ENCODE results near the gene CADPS2.

The CADPS2 gene

DNA sequence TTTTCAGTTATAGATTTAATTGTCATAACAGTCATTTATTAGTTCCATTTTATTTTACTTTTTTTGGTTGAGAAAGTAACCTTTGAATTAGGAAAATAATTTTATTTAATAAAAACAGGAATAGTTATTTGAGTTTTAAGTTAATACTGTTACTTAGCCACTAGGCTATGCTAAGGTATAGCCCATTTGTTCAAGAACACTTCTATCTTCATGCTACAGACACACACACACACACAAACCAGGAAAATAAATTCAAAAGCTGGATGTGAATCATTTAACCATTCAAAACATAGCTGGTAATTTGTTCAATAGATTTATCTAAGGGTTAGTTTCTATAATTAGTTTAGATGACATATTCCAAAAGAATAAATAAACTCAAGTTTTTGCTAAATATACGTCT, 335.7 kb downstream of the CADPS2 start:
- no peak for ATAC-seq (ENCODE audit: low read depth)
- Histone ChIP-seq H3K36me3 (ENCODE audit: low read depth) (no peaks in the 10 kb centered on the region), H3K4me3 (ENCODE audit: severe bottlenecking) (no peak overlapping the region), H3K4me1 (ENCODE audit: insufficient read depth, poor library complexity, severe bottlenecking) (no peaks in the 10 kb centered on the region), H3K9me3 (ENCODE audit: severe bottlenecking) (no peaks in the 10 kb centered on the region), H3K27me3 (ENCODE audit: insufficient read depth, poor library complexity, severe bottlenecking) (no peaks in the 10 kb centered on the region), H3K27ac (ENCODE audit: poor library complexity, severe bottlenecking) (no peak overlapping the region)
- DNase-seq (ENCODE audit: low spot score) = no peak
- TF ChIP-seq, protein P1, sequence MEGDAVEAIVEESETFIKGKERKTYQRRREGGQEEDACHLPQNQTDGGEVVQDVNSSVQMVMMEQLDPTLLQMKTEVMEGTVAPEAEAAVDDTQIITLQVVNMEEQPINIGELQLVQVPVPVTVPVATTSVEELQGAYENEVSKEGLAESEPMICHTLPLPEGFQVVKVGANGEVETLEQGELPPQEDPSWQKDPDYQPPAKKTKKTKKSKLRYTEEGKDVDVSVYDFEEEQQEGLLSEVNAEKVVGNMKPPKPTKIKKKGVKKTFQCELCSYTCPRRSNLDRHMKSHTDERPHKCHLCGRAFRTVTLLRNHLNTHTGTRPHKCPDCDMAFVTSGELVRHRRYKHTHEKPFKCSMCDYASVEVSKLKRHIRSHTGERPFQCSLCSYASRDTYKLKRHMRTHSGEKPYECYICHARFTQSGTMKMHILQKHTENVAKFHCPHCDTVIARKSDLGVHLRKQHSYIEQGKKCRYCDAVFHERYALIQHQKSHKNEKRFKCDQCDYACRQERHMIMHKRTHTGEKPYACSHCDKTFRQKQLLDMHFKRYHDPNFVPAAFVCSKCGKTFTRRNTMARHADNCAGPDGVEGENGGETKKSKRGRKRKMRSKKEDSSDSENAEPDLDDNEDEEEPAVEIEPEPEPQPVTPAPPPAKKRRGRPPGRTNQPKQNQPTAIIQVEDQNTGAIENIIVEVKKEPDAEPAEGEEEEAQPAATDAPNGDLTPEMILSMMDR (IDR thresholded peaks at IDR 0.05; ENCODE audit: poor library complexity, severe bottlenecking) = peak; percentile 15

GRCh38 chr7:122549578-122549977, 336.7 kb downstream of the CADPS2 start:
- ATAC-seq (ENCODE audit: low read depth) (no peak), DNase-seq (ENCODE audit: low spot score) (no peak)
- Histone ChIP-seq H3K9me3 (ENCODE audit: severe bottlenecking) (no peaks in the 10 kb centered on the region), H3K4me1 (ENCODE audit: insufficient read depth, poor library complexity, severe bottlenecking) (no peaks in the 10 kb centered on the region), H3K27me3 (ENCODE audit: insufficient read depth, poor library complexity, severe bottlenecking) (no peaks in the 10 kb centered on the region), H3K36me3 (ENCODE audit: low read depth) (no peaks in the 10 kb centered on the region), H3K27ac (ENCODE audit: poor library complexity, severe bottlenecking) (no peak overlapping the region), H3K4me3 (ENCODE audit: severe bottlenecking) (no peak overlapping the region)
- TF ChIP-seq, protein P1 (IDR thresholded peaks at IDR 0.05; ENCODE audit: poor library complexity, severe bottlenecking) = no peak

DNA sequence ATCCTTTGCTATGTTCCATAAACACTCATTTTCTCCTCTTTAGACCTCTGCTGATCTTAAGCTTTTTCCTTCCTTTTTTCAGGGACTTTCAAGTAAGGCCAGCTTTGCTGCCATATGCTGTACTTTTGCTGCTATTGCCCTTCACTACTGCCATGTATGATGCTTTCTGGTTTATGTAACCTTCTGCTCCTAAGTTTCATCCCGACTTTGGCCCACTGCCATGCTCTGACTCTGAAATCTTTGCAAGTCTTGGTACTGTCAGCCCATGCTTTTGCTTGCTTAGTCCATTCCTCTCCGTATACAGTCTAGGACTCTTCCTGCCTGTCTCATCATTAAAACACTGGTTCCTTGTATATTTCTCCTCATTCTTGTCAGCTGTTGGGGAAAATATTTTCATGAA, 339.8 kb downstream of the CADPS2 start:
- no peak overlapping the region for H3K27ac ChIP-seq (ENCODE audit: poor library complexity, severe bottlenecking)
- TF ChIP-seq, protein P1 (IDR thresholded peaks at IDR 0.05; ENCODE audit: poor library complexity, severe bottlenecking) = no peak
- ATAC-seq (ENCODE audit: low read depth) (no peak), DNase-seq (ENCODE audit: low spot score) (no peak)
- no peak overlapping the region for H3K4me3 ChIP-seq (ENCODE audit: severe bottlenecking)
- no peaks in the 10 kb centered on the region for H3K9me3 ChIP-seq (ENCODE audit: severe bottlenecking)
- H3K27me3 ChIP-seq (ENCODE audit: insufficient read depth, poor library complexity, severe bottlenecking) = no peaks in the 10 kb centered on the region
- no peaks in the 10 kb centered on the region for H3K4me1 ChIP-seq (ENCODE audit: insufficient read depth, poor library complexity, severe bottlenecking)
- no peaks in the 10 kb centered on the region for H3K36me3 ChIP-seq (ENCODE audit: low read depth)

- H3K36me3 ChIP-seq (ENCODE audit: low read depth) = no peaks in the 10 kb centered on the region
- no peak for DNase-seq (ENCODE audit: low spot score)
- TF ChIP-seq, protein P1 (IDR thresholded peaks at IDR 0.05; ENCODE audit: poor library complexity, severe bottlenecking) = no peak
- ATAC-seq (ENCODE audit: low read depth) = no peak
- no peak overlapping the region for H3K27ac ChIP-seq (ENCODE audit: poor library complexity, severe bottlenecking)
- no peaks in the 10 kb centered on the region for H3K4me1 ChIP-seq (ENCODE audit: insufficient read depth, poor library complexity, severe bottlenecking)
- H3K27me3 ChIP-seq (ENCODE audit: insufficient read depth, poor library complexity, severe bottlenecking) = no peaks in the 10 kb centered on the region
- no peaks in the 10 kb centered on the region for H3K9me3 ChIP-seq (ENCODE audit: severe bottlenecking)
- H3K4me3 ChIP-seq (ENCODE audit: severe bottlenecking) = no peak overlapping the region
Observed at GRCh38 chr7:122544463-122544862, 341.8 kb downstream of the CADPS2 start.

DNA sequence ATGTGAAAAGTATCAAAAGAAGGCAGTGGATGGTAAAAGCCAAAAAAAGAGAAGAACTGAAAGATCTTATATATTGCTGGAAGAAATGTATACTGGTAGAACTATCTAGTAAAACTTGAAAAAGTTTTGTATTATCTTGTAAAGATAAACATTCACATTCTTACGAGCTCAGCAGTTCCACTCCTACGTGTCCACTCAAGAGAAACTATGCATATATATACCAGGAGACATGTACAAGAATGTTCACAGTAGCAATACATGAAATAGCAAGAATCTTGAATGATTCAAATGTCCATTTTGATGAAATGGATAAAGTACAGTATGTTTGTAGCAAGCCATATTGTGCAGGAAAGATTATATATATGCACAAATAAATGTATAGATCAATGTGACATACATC, 342.4 kb downstream of the CADPS2 start:
- ATAC-seq (ENCODE audit: low read depth) = no peak
- H3K27me3 ChIP-seq (ENCODE audit: insufficient read depth, poor library complexity, severe bottlenecking) = no peaks in the 10 kb centered on the region
- H3K9me3 ChIP-seq (ENCODE audit: severe bottlenecking) = no peaks in the 10 kb centered on the region
- no peak overlapping the region for H3K4me3 ChIP-seq (ENCODE audit: severe bottlenecking)
- TF ChIP-seq, protein P1 (IDR thresholded peaks at IDR 0.05; ENCODE audit: poor library complexity, severe bottlenecking) = no peak
- no peaks in the 10 kb centered on the region for H3K36me3 ChIP-seq (ENCODE audit: low read depth)
- H3K4me1 ChIP-seq (ENCODE audit: insufficient read depth, poor library complexity, severe bottlenecking) = no peaks in the 10 kb centered on the region
- no peak for DNase-seq (ENCODE audit: low spot score)
- no peak overlapping the region for H3K27ac ChIP-seq (ENCODE audit: poor library complexity, severe bottlenecking)
